Panc1 (cell line): Measurements from ENCODE around the gene NR1I2.

ENCODE experiments used
- CTCF ChIP-seq: fragments of 450-650 bp; IDR thresholded peaks from 2 replicates; pipeline ENCODE4 v1.5.1; 2017; ENCODE audit warnings: mild to moderate bottlenecking
- POLR2AphosphoS5 ChIP-seq: IDR thresholded peaks from 2 replicates; pipeline ENCODE4 v1.6.1; 2012; ENCODE audit warnings: mild to moderate bottlenecking, low read depth, low read length, moderate library complexity
- REST ChIP-seq, 2 experiments: IDR thresholded peaks; 2 replicates each; pipeline ENCODE4 v1.6.1; 2011 to 2012; ENCODE audit warnings: low read depth in 2 of 2, control low read depth in 1 of 2, low read length in 1 of 2, mild to moderate bottlenecking in 1 of 2, moderate library complexity in 1 of 2; ENCODE audit not compliant: insufficient read depth in 1 of 2
- TCF7L2 ChIP-seq: IDR thresholded peaks from 2 replicates; pipeline ENCODE4 v1.6.1; 2011; ENCODE audit warnings: mild to moderate bottlenecking, low read depth, low read length, inconsistent platforms

DNA sequence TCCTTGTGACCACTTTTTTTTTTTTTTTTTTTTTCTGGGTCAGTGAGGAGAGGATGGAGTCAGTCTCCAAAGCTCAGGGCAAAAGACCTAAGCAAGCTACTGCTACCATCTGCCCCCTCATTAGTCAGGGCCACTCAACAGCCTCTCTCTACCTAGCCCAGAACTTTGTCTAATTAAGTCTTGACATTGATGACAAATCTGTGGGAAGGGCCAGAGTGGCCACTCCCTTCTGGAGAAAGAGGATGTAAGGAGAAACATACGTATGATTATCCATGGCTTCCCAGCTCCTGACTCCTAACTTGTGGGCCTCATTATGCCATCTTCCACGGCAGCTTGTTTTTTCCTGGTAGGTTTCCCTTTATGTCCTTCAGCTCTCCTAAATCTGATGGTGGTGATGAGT, 37.9 kb downstream of the NR1I2 start:
- TF ChIP-seq CTCF, result no peak
- no peak for TF ChIP-seq TCF7L2
- TF ChIP-seq REST (IDR thresholded peaks at IDR 0.05; ENCODE audit: insufficient read depth in 1 of 2, low read depth in 2 of 2, low read length in 1 of 2), result no peak
- TF ChIP-seq POLR2AphosphoS5, result no peak
